ENCODE results near the gene ASB5. TPM values are rescaled to one million over a fixed set of nuclear protein-coding genes. Genes with fewer than 3 reads are reported as not detected.
A peak's percentile ranks its signal among the peaks of the same experiment; 100 is the strongest.
"Not testable (repeated sequence)": the region's sequence is repeated elsewhere in the genome, so short reads cannot be mapped to it uniquely, and the experiment has no call there.

The ASB5 gene
- total RNA-seq, 1 experiment from 2014 or later: 0.17 TPM

DNA sequence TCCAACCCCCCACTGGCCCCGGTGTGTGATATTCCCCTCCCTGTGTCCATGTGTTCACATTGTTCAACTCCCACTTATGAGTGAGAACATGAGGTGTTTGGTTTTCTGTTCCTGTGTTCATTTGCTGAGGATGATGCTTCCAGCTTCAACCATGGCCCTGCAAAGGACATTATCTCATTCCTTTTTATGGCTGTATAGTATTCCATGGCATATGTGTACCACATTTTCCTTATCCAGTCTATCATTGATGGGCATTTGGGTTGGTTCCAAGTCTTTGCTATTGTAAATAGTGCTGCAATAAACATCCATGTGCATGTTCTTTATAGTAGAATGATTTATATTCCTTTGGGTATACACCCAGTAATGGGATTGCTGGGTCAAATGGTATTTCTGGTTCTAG lies 10.5 kb upstream of the ASB5 start:
- not testable (repeated sequence) for DNase-seq (ENCODE audit: extremely low read depth, low read depth)

DNA sequence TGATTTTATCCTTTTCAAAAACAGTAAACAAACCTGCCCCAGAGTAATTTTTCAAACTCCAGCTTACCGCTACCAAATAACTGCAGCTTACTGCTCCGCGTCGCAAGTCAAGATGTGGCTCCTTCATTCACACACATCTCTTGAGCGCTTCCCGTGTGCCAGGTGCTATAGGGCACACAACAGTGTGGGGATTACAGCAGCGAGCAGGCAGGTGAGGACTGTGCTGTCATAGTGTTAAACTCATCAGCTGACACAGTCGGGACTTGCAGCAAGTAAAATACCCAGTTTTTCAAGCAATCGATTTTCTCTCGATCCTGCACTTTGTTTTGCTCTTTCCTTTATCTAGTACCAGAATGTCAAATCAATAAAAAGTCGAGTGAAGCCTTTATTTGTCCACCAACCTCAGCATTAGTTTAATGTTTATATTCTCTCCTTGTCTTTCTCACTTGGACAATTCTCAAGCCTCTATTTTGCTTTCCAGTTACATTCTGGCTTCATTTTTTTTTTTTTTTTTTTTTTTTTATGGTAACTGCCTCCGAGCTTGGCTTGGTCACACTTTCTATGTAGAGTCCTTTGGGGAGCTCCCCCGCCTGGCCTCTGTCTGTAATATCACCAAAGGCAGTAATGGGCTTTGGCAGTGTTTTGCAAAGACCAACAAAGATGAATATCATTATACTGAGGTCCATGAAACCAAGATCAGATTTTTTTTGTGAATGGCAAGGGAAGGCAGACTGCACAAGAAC lies 8.3 kb upstream of the ASB5 start:
- peak; percentile 32 for DNase-seq (ENCODE audit: extremely low read depth, low read depth)

DNA sequence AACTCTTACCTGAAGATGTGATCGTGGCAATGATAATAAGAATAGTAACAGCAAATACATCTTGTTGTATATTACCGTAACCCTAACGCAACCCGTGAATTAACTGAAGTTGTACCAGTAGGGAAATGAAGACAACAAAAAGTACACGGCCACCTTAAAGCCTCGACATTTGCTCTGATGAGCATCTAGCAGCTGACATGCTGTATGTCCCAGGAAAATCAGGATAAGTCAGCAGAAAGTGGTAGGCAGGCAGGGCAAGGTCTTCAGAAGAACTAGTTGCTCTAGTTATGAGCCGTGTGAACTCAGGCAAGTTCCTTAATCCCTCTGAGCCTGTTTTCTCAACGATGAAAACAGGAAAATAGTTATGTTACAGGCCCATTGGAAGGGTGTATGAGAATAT lies 7.7 kb upstream of the ASB5 start:
- DNase-seq (ENCODE audit: extremely low read depth, low read depth): no peak

DNA sequence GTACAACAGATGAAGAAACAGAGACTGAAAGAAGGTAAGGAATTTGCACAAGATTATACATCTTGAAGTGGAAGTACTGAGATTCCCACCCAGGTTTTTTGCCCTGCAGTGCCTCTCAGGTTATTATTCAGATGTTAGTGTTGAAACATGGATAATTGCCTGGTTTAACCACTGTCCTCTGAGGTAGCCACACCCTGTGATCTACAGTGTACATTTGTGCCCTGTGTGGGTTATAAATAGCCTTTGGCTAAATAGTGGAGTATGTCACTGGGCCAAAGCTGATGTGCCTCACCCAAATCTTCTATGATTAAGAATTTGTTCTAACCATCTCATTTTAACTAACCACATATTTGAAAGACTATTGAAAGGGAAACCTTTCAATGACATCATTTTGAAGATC lies 5.4 kb upstream of the ASB5 start:
- no peak for DNase-seq (ENCODE audit: extremely low read depth, low read depth)

DNA sequence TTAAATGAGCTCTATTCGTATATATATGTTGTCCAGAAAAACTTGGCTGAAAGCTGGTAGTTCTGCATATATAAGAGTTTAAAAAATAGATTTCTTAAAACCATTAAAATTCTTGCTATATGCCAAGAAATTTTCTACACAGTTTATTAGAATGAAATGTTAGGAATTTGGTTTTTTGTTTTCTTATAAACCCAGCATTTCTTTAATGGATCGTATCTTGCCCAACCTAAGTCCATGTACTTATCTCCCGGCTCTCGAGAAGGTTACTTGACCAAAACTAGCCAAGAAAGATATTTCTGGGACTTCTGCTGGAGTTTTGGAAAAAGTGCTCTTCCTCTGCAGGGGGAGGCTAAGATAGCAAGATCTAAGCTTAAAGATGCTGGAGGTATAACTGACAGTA lies 4.7 kb upstream of the ASB5 start:
- DNase-seq (ENCODE audit: extremely low read depth, low read depth): no peak

DNA sequence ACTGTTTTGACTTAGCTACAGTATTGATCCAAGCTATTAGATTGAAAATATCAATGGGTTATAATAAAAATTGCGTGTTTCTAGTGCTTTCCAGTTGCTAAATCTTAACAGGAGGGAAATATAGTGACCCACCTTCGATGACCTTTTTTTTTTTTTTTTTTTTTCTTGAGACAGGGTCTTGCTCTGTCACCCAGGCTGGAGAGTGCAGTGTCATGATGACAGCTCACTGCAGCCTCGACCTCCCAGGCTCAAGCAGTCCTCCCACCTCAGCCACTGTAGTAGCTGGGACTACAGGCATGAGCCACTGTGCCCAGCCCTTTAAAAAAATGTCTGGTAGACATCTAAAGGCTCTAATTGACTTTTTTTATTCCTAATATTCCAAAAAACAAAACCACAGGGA lies 3.8 kb upstream of the ASB5 start:
- no peak for DNase-seq (ENCODE audit: extremely low read depth, low read depth)

DNA sequence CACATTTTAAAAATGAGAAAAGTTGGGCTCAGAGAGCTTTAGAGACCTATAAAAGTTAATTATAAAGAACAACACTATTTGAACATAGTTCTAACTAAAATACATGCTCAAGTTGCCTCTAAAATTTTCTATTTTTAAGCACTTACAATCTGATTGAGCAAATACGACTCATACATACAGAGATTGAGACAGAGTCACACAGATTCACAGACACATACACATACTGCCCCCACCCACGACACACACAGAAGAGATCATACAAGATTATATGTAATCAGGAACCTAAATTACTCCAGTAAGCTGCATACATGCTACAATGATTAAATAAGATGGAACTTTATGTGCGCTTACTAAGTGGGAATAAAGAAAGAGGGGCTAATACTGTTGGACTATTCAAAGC lies 2.7 kb upstream of the ASB5 start:
- DNase-seq (ENCODE audit: extremely low read depth, low read depth): no peak

DNA sequence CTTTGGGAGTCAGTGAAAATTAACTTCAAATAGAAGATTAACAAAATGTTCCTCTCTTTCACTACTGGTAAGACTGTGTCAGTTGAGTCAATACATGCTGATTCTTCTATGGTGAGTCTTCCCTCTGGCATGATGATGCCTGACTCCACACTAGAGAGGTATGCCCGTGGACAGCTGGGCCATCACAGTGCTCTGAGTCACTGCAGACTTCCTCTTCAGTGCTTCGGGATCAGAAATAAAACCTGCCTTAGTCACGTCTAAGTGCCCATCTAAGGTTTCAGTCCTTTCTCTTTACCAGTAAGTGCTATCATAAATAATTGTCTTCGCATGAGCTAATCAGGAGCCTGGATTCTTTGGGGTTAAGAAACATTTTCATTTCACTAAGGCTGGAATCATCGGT lies 1.6 kb upstream of the ASB5 start:
- peak; percentile 45 for DNase-seq (ENCODE audit: extremely low read depth, low read depth)

DNA sequence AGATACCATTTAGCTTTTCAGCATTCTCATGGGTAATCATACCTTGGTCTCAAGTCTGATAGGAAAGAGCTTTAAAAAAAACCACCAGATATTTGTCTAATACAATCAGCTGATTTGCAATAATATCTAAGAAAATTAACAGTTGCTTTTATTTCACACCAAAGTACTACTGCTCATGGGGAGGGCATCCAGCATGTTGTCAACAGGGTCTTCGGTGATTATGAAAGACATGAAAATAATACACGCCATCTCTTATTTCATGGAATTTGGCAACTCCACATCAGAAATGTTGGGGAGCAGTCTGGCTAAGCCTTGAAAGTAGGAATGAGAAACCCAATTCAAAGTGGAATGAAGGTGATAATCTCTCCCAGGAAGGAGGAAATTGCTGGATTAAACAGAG lies 3.0 kb downstream of the ASB5 start:
- no peak for DNase-seq (ENCODE audit: extremely low read depth, low read depth)

DNA sequence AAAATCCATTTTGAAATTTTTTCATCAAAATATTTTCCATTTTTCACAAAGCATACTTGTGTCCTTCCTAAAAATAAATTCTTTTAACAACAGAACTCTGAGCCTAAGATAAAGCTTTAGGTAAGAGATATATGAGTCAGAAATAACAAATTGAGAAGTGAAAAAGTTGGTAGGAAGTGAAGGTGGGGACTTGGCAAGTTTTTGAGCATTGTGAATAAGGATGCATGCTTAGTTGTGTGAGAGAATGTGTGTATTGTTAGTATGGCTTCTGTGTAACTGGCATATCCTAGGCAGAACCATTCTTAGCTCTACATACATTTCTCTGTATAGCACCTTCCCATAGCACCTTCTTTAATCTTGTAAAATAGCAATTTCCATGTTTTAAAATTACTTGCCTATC lies 6.8 kb downstream of the ASB5 start:
- no peak for DNase-seq (ENCODE audit: extremely low read depth, low read depth)

DNA sequence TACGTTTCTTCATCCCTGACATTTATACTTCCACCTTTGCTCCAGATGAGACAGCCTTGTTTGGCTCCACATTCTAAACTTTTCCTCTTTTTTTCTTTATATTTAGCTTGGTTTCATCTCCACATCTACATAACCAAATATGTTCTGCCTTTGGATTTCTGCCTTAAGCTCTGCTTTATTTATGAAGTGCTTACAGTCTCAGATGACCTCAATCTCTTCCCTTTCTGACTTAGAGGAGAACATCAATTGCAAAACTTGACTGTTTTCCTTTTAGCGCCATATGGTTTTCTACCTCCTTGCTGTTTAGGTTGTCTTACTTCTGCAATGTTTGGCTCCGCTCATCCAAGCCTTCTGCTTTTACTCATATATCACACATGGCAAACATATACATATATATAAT lies 7.5 kb downstream of the ASB5 start:
- no peak for DNase-seq (ENCODE audit: extremely low read depth, low read depth)

DNA sequence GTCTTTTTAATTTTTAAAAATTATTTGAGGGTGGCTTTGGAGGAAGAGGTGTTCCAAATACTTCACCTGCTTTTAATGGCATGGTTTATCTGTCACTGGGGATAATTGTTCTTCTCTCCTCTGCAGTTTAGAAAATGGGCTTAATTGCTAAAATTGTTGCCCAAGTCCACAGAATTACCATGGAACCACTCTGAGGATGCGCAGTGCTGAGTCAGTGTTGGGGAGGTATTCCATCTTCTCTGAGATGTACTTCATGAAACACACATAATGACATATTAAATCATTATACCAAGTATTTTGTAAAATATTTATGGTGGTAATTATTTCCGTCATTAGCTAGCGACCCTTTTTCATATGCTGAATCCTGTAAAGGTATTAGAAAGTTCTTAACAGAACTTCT lies 8.0 kb downstream of the ASB5 start:
- no peak for DNase-seq (ENCODE audit: extremely low read depth, low read depth)

DNA sequence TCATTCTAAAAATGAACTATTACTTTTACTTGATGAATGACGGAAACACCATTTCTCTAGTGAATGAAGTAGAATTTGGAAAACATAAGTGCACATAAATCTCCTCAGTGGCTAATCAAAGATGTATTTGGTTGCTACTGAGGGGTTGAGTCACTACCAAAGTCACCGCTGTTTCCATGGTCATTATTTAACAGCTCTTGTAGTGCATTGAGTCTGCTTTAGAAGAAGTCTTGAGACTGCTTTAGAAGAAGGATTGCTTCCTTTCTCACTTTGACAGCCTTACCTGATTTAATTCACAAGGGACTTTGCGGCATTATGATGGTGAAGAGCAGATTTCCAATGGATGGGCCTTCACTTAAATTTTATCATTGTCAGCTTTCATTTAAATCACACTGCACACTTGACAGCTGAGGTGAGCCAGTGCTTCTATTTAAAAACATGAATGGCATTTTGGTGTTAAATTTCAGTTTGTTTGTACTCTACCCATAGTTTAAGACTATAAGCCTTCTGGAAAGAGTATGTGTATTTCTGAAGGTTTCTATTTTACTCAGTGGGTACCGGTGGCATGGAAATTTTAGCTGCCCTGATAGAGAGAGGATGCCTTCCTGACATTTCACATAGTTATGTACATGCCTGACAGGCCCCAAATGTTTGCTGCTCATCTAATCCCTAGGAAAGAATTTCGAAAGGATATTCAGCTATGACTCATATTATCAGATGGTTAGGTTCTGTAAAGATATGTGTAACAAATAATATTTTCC lies 9.5 kb downstream of the ASB5 start:
- no peak for DNase-seq (ENCODE audit: extremely low read depth, low read depth)

DNA sequence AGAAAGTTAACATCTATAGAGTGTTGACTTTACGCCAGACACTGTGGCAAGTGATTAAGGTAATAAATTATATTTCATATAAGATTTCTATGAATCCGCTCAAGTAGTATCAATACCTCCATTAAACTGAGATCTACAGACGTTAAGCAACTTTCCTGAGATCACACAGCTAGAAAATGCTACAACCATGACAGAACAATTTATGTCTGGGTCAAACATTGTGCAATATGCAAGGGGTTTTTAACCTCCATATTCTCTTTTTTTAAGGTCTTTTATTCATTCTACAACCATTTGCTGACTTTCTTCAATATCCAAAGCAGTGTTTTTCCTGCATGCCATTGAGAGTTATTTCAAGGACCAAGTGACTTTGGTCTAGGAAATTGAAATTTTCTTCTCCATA lies 10.9 kb downstream of the ASB5 start:
- no peak for DNase-seq (ENCODE audit: extremely low read depth, low read depth)

DNA sequence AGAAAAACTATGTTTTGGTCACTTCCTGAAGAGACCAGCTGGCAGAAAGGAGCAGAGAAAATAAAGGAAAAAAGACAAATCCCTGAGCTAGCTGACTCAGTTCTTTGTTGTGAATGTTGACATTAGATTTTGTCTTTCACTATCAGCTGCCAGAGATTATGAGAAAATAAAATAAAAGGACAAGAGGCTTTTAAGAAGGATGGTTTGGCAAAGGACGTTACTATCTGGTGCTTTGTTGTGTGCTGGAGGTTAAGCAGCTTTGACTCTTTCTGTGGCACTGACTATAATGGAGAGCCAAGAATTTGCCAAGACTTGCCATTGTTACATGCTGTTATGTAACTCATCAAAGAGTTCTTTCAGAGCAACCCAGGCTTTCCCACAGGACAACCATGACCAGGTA lies 12.1 kb downstream of the ASB5 start:
- DNase-seq (ENCODE audit: extremely low read depth, low read depth): no peak

DNA sequence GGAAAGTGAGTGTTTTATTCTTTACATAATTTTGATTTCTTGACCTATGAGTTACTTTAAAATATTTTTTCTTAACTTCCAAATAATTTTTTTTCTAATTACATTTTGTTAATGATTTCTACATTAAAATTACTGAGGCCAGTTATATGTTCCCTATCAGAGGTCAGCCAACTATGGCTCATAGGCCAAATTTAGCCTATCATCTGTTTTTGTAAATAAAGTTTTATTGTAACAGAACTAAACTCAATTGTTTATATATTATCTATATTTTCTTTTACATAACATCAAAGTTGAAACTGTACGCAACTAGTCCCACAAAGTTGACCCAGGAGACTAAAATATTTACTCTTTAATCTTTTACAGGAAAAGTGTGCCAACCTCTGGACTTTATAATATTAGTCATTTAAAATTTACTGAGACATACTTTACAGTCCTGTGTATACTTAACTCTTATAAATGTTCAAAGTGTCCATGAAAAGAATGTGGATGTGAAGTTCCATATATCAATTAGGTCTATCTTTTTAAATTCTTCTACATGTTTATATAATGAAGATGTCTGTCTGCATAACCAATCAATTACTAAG lies 26.2 kb downstream of the ASB5 start:
- no peak for DNase-seq (ENCODE audit: extremely low read depth, low read depth)

DNA sequence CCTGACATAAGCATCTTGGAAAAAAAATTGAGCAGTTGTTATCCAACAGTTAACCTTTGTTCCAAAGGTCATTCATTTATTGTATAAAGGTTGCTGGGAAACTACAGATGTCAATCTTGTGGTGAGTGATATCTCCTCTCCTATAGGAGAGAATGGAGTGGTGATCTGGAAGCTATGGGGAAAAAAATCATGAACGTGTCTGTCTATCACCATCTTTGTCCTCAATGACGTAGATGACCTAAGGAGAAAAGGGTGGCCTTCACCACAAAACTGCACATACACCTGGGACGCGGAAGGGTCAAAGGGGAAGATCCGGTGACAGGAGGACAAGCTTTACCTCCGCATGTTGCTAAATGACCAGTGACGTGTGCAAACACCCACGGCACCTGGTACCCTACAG lies 27.3 kb downstream of the ASB5 start:
- no peak for DNase-seq (ENCODE audit: extremely low read depth, low read depth)

DNA sequence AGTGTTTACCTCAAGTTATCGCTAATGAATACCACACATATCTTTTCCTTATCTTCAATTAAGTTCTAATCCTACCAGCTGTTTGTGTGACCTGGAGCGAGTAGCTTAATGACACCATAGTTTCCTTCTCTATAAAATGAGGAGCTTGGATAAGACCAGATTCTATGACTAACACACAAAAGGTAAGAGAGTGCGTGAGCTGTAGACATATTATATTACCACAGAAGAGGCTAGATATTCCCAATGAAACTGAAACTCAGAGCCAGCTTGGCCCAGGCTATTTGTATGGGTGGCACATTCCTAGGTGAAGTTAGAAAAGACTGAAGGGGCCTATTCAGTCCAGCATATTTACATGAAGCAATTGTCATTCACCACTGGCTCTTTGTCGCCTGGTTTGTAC lies 30.2 kb downstream of the ASB5 start:
- no peak for DNase-seq (ENCODE audit: extremely low read depth, low read depth)

DNA sequence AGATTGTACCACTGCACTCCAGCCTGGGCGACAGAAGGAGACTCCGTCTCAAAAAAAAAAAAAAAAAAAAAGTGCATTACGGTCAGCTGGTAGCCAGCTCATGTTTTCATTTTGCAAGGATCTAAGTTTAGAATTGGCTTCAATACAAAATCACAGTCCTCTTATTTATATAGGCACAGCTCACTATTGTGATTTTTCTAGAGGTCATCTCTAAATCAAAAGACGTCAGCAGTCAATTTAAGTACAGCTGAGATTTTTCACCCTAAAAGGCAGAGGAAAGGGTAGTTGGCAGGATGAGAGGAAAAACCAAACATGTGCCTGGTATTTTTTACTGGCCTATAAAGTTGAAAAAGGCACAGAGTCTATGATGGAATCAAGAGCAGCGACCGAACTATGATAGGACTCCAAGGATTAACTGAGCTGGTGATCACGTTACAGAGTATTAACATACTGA lies 30.8 kb downstream of the ASB5 start:
- peak; percentile 7 for DNase-seq (ENCODE audit: extremely low read depth, low read depth)

DNA sequence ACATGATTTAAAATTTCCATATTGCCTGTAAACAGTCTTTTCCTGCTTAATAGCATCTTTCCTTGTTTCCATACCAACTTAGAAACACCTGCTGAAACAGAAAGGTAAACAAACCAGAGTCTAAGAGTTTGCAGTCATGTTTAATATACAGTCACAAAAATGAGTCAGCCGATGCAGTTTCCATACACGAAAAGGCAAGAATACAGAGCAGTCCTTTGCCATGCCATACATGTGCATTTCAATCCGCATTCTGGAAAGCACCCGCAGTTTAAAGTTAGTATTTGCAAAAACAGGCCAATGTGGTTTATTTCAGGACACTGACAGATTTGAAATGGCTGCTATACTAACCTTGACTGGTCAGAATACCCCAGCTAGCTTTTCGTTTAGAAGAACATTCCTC lies 32.1 kb downstream of the ASB5 start:
- no peak for DNase-seq (ENCODE audit: extremely low read depth, low read depth)

DNA sequence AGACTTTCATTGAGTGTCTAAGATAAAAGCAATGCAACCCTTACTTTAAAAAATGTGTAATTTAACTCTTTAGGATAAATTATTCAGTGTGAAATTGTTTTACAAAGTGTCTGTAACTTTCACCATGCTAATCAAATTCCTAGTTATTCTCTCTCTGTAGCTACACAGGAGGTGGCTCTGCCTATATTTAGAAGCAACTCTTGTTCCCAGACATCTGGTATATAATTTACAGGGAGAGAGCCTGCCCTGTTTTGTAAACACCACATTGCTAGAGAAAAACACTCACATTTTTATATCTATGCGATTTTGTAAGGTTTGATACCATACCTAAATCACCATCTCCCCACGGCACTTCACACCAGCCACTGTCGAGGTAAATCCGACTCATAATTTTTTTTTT lies 38.2 kb downstream of the ASB5 start:
- DNase-seq (ENCODE audit: extremely low read depth, low read depth): no peak

DNA sequence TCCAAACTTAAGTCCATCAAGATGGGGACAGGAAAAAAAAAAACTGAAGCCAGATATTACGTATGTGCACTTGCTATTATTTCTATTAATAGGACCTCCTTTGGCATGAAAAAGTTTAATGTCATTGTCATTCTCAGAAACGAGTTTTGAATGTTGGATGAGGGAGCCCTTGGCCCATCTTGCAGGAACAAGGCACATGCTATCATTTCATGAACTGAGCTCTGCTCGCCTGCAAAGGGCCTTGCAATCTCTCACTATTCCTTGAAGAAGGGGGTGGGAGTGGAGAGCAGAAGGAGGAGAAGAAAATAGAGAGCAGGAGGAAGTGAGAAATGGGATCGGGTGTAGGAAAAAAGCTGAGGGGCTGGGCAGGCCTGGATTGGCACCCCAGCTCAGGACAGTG lies 39.4 kb downstream of the ASB5 start:
- DNase-seq (ENCODE audit: extremely low read depth, low read depth): no peak

Data from NCI-H460 (cell line).